K562 (cell line): Measurements from ENCODE around the gene C2orf81. TPM values are rescaled to one million over a fixed set of nuclear protein-coding genes. Genes with fewer than 3 reads are reported as not detected.

ENCODE experiments used
- ATAC-seq: fragments of 200-7000 bp; cut with Tn5 transposase; 3 replicates; pipeline ENCODE4 v1.9.1; 2020; ENCODE audit warnings: moderate library complexity
- BruUV-seq: library from RNA; stranded (reverse); fragments of 400-500 nt; replicated peaks from 2 replicates; lab custom pipeline; 2021; lab: Mats Ljungman, UMichigan
- CTCF ChIA-PET: fragments of 300-600 bp; formaldehyde crosslinking; extraction: SDS; loops from one replicate; lab custom pipeline; 2021; ENCODE audit warnings: low intra/inter-chr PET ratio; lab: Yijun Ruan, JAX
- POLR2A ChIA-PET: fragments of 300-600, 350-650 bp; sonication (Branson Sonifier 250); formaldehyde crosslinking; extraction: SDS; loops from one replicate; lab custom pipeline; 2021; ENCODE audit warnings: antibody characterized with exemption, inconsistent platforms; lab: Yijun Ruan, JAX
- DNase-seq, 4 experiments: peaks; one replicate each; pipeline versions ENCODE4 v3.0.0 to v3.0.0-alpha.2; 2011 to 2018; ENCODE audit warnings: low spot score in 3 of 4, mixed read lengths in 3 of 4; ENCODE audit errors: extremely low read depth in 1 of 4
- FAIRE-seq: peaks from 2 replicates; lab custom pipeline; 2011; peaks lifted over from hg19 to GRCh38; lab: Jason Lieb, UNC
- H2AFZ ChIP-seq: 2 replicates; pipeline ENCODE4 v1.6.0; 2011; ENCODE audit warnings: low read depth, low read length, control low read depth, inconsistent platforms
- H3K27ac ChIP-seq: fragments of 200-600 bp; 3 replicates; pipeline ENCODE4 v1.8.0; 2011; ENCODE audit warnings: low read depth, mild to moderate bottlenecking, control low read depth, inconsistent platforms, low read length, moderate library complexity, mixed read lengths; ENCODE audit errors: extremely low read depth
- H3K27me3 ChIP-seq, 2 experiments: fragments of 300-600 bp in 1 of 2; 2 replicates in 1 of 2; 3 replicates in 1 of 2; pipeline versions ENCODE4 v1.6.0 to v1.8.0; 2011; ENCODE audit warnings: inconsistent platforms in 2 of 2, low read length in 2 of 2, mild to moderate bottlenecking in 1 of 2, mixed read lengths in 1 of 2, moderate library complexity in 1 of 2; ENCODE audit not compliant: control insufficient read depth in 2 of 2, insufficient read depth in 2 of 2
- H3K36me3 ChIP-seq: fragments of 300-600 bp; 3 replicates; pipeline ENCODE4 v1.8.0; 2011; ENCODE audit warnings: mild to moderate bottlenecking, low read length, inconsistent platforms; ENCODE audit not compliant: control insufficient read depth, insufficient read depth
- H3K4me1 ChIP-seq, 2 experiments: fragments of 200-600 bp in 1 of 2; replicated peaks in 1 of 2; 2 replicates in 1 of 2; 3 replicates in 1 of 2; pipeline versions ENCODE4 v1.5.1 to v1.8.0; 2011; ENCODE audit warnings: inconsistent platforms in 2 of 2, low read length in 2 of 2, mild to moderate bottlenecking in 1 of 2, mixed read lengths in 1 of 2, moderate library complexity in 1 of 2; ENCODE audit not compliant: control insufficient read depth in 2 of 2, insufficient read depth in 2 of 2
- H3K4me2 ChIP-seq: 2 replicates; pipeline ENCODE4 v1.6.1; 2011; ENCODE audit warnings: low read length, control low read depth, inconsistent platforms, mixed read lengths; ENCODE audit not compliant: insufficient read depth
- H3K4me3 ChIP-seq: fragments of 200-600 bp; sonication (generic), shearing (Covaris generic); 2 replicates; pipeline ENCODE4 v1.5.1; 2016; ENCODE audit warnings: control low read depth, inconsistent platforms
- H3K79me2 ChIP-seq: fragments of 200-600 bp; 3 replicates; pipeline ENCODE4 v1.8.0; 2011; ENCODE audit warnings: low read length, inconsistent platforms; ENCODE audit not compliant: control insufficient read depth, insufficient read depth
- H3K9ac ChIP-seq, 2 experiments: 2 replicates each; pipeline versions ENCODE4 v1.6.0 to v1.6.1; 2011; ENCODE audit warnings: low read depth in 2 of 2, low read length in 2 of 2, control low read depth in 1 of 2, inconsistent platforms in 1 of 2, mild to moderate bottlenecking in 1 of 2, mixed read lengths in 1 of 2; ENCODE audit not compliant: insufficient read depth in 1 of 2
- H3K9me1 ChIP-seq: one replicate; pipeline ENCODE4 v1.6.0; 2011; ENCODE audit warnings: inconsistent platforms, mild to moderate bottlenecking, low read length, moderate library complexity; ENCODE audit not compliant: control insufficient read depth, insufficient read depth
- H3K9me3 ChIP-seq: replicated peaks from 2 replicates; pipeline ENCODE4 v1.5.1; 2011; ENCODE audit warnings: low read depth, low read length, inconsistent platforms; ENCODE audit not compliant: control insufficient read depth, insufficient read depth
- H4K20me1 ChIP-seq: replicated peaks from 2 replicates; pipeline ENCODE4 v1.6.1; 2011; ENCODE audit warnings: low read length, inconsistent platforms, mixed read lengths; ENCODE audit not compliant: control insufficient read depth, insufficient read depth
- CHD2 ChIP-seq: IDR thresholded peaks from 2 replicates; pipeline ENCODE4 v1.6.1; 2011; ENCODE audit warnings: low read depth, low read length
- HOXB6 ChIP-seq: fragments of 250-450 bp; sonication (Bioruptor Pico); IDR thresholded peaks from 2 replicates; pipeline ENCODE4 v1.5.1; 2022; ENCODE audit warnings: mild to moderate bottlenecking, borderline replicate concordance
- SPI1 ChIP-seq: IDR thresholded peaks from 2 replicates; pipeline ENCODE4 v1.6.1; 2011; ENCODE audit warnings: low read depth, low read length, control low read depth, borderline replicate concordance
- YBX1 ChIP-seq: fragments of 450-650 bp; IDR thresholded peaks from 2 replicates; pipeline ENCODE4 v1.7.1; 2016; ENCODE audit warnings: mild to moderate bottlenecking
- ZNF76 ChIP-seq: fragments of 250-450 bp; sonication (Bioruptor Pico); IDR thresholded peaks from 2 replicates; pipeline ENCODE4 v1.4.0; 2020; ENCODE audit warnings: mild to moderate bottlenecking, moderate library complexity, borderline replicate concordance
- ZNF77 ChIP-seq: fragments of 250-450 bp; sonication (Bioruptor Pico); IDR thresholded peaks from 2 replicates; pipeline ENCODE4 v1.5.0; 2020
- WGBS: fragments of 100-300 bp; shearing (Covaris generic); methylation state at CpG from one replicate; pipeline ENCODE4 v1.1.6; 2016; ENCODE audit warnings: low coverage, mixed read lengths; ENCODE audit not compliant: insufficient coverage; ENCODE audit errors: missing lambda C conversion rate; 5-methylcytosine and 5-hydroxymethylcytosine counted together
- in situ Hi-C: fragments of 300-500 bp; cut with MboI; formaldehyde crosslinking; loops from 4 replicates; pipeline ENCODE4 v1.15.0; 2018; ENCODE audit warnings: inconsistent platforms, mixed read lengths
- intact Hi-C: fragments of 100-400 bp; cut with micrococcal nuclease; formaldehyde crosslinking; loops from 2 replicates; pipeline ENCODE4 v1.14.2; 2022
- polyA plus RNA-seq, 8 experiments: library from polyadenylated mRNA; depleted of rRNA in 4 of 8; stranded (reverse) in 5 of 8; unstranded in 3 of 8; fragments of >200 nt; fragmentation: Nextera tagmentation in 2 of 8; fragmentation: Illumina TruSeq in 1 of 8; extraction: Ambion mirVana in 2 of 8; extraction: Trizol in 1 of 8; gene quantifications; 2 replicates each; pipeline versions ENCODE4 v1.2.1 to v1.2.3, GENCODE V29; 2011 to 2014; ENCODE audit warnings: inconsistent platforms in 1 of 8, missing spikeins in 1 of 8
- total RNA-seq, 7 experiments: library from RNA; depleted of rRNA in 6 of 7; stranded (reverse); fragments of >200 nt in 6 of 7; fragmentation: Illumina TruSeq in 2 of 7; extraction: Trizol in 2 of 7; gene quantifications; 2 replicates each; pipeline versions ENCODE4 v1.2.1 to v1.2.3, GENCODE V29; 2011 to 2021; ENCODE audit warnings: low replicate concordance in 1 of 7
- TF ChIP-seq, protein P1 (sequence below), 2 experiments: fragments of 450-650 bp in 1 of 2; sonication (generic) in 1 of 2; formaldehyde crosslinking in 1 of 2; IDR thresholded peaks in 1 of 2; conservative IDR thresholded peaks in 1 of 2; 2 replicates each; pipeline versions ENCODE4 v1.6.1 to v1.8.1; 2016 to 2023; ENCODE audit warnings: mild to moderate bottlenecking in 2 of 2, moderate library complexity in 2 of 2, inconsistent platforms in 1 of 2, missing genetic modification reagents in 1 of 2

C2orf81 gene
- total and polyA plus RNA-seq, 9 of the 15 experiments (the other 6 are each of a cell fraction or from before 2014, with no cell fraction given): 0.06 TPM; not detected in 8

DNA sequence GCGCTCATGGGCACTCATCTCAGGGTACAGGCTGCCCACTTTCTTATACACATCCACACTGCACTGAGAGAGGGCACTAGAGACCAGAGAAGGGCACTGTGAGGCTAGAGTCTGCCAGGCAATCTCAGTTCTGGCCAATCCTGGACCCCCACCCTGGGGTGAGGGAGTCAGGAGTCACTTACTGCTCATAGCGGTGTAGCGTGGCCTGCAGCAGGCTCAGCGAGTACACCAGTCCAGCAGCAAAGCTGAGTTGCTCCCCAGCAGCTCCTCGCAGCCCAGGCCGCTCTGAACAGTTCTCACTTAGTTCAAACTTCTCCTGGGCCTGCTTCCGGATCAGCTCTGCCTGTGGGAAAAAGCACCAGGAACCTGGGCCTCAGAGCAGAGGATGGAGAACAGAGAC is 53.6 kb downstream of the C2orf81 start:
- TF ChIP-seq HOXB6 (CRISPR knock-in tag) (no peak), ZNF76 (CRISPR knock-in tag) (no peak), SPI1 (no peak), ZNF77 (CRISPR knock-in tag) (no peak), CHD2 (no peak), YBX1 (no peak)
- TF ChIP-seq, protein P1, sequence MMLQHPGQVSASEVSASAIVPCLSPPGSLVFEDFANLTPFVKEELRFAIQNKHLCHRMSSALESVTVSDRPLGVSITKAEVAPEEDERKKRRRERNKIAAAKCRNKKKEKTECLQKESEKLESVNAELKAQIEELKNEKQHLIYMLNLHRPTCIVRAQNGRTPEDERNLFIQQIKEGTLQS (IDR thresholded peaks at IDR 0.05): no peak
- TF ChIP-seq, protein P1 (CRISPR knock-in tag; conservative IDR thresholded peaks at IDR 0.05): no peak
- H3K27me3 ChIP-seq: no peaks in the 10 kb centered on the region
- ChIA-PET POLR2A (interaction anchor here (1.1 to 1.4 kb wide), 3 partner anchors 11 to 169 kb away, joined by 3 read pairs; no protein-coding TSS in a partner anchor), CTCF (no interaction called here)
- in situ Hi-C loops: no loop called here
- intact Hi-C loops: no loop called here
- no peak overlapping the region for H3K27ac ChIP-seq
- DNase-seq (no peak), ATAC-seq (no peak), FAIRE-seq (no peak)
- WGBS: 96% methylated on average over 4 of the region's 7 CpGs
- H3K9ac ChIP-seq: no peak overlapping the region
- no peaks in the 10 kb centered on the region for H4K20me1 ChIP-seq
- no peaks in the 10 kb centered on the region for H3K9me3 ChIP-seq
- H3K4me3 ChIP-seq: no peak overlapping the region
- H3K9me1 ChIP-seq: no peaks in the 10 kb centered on the region
- H3K36me3 ChIP-seq: peaks cover 82% of the 10 kb centered on the region
- H3K79me2 ChIP-seq: no peaks in the 10 kb centered on the region
- no peak overlapping the region for H3K4me2 ChIP-seq
- peaks cover 0 to 5% of the 10 kb centered on the region in 2 experiments; a peak in 2 of 5 replicates for H3K4me1 ChIP-seq
- H2AFZ ChIP-seq: no peak overlapping the region
- BruUV-seq: no TSS peak
